IPS DF 19.7 (cell line): Measurements from ENCODE around the gene TM7SF2.

Source experiments
- DNase-seq: peaks from one replicate; pipeline ENCODE4 v3.0.0-alpha.2; 2013; ENCODE audit warnings: low read depth, low spot score

TM7SF2 gene

GRCh38 chr11:65111744-65112545, at the start of gene TM7SF2:
TM7SF2 (plus strand) TSS chr11:65111872; CDS start chr11:65112016, 144 bp downstream.
- no peak for DNase-seq

- no peak for DNase-seq
Measured at GRCh38 chr11:65063532-65063931, 48.1 kb upstream of the TM7SF2 start.

- DNase-seq, result no peak
Measured at GRCh38 chr11:65064847-65065240, 46.8 kb upstream of the TM7SF2 start.

- DNase-seq, result no peak
Measured at GRCh38 chr11:65065851-65066250, 45.8 kb upstream of the TM7SF2 start.

- DNase-seq, result no peak
Measured at GRCh38 chr11:65066315-65066714, 45.4 kb upstream of the TM7SF2 start.

- peak; percentile 38 for DNase-seq
Measured at GRCh38 chr11:65066805-65067291, 44.8 kb upstream of the TM7SF2 start.

GRCh38 chr11:65067446-65067845, 44.2 kb upstream of the TM7SF2 start:
- no peak for DNase-seq

GRCh38 chr11:65069217-65069616, 42.5 kb upstream of the TM7SF2 start:
- no peak for DNase-seq

- no peak for DNase-seq
Measured at GRCh38 chr11:65071907-65072630, 39.6 kb upstream of the TM7SF2 start.

GRCh38 chr11:65072631-65072966, 39.1 kb upstream of the TM7SF2 start:
- no peak for DNase-seq

GRCh38 chr11:65077451-65077850, 34.2 kb upstream of the TM7SF2 start:
- no peak for DNase-seq

GRCh38 chr11:65078151-65078550, 33.5 kb upstream of the TM7SF2 start:
- DNase-seq, result no peak

- DNase-seq, result no peak
Measured at GRCh38 chr11:65078786-65079342, 32.8 kb upstream of the TM7SF2 start.

- DNase-seq, result no peak
Measured at GRCh38 chr11:65083134-65083833, 28.4 kb upstream of the TM7SF2 start.

- DNase-seq, result peak; percentile 84
Measured at GRCh38 chr11:65083834-65084597, 27.7 kb upstream of the TM7SF2 start, which contains the start of the genes CDCA5 and ZFPL1. CDCA5 (minus strand) TSS chr11:65084040; CDS start chr11:65083978, 62 bp downstream. ZFPL1 (plus strand) TSS chr11:65084222; CDS start chr11:65084699, 477 bp downstream.

- DNase-seq, result no peak
Measured at GRCh38 chr11:65084598-65085375, 26.9 kb upstream of the TM7SF2 start.

- no peak for DNase-seq
Measured at GRCh38 chr11:65085446-65085845, 26.2 kb upstream of the TM7SF2 start.

GRCh38 chr11:65086809-65087208, 24.9 kb upstream of the TM7SF2 start:
- no peak for DNase-seq

GRCh38 chr11:65087216-65087615, 24.5 kb upstream of the TM7SF2 start:
- no peak for DNase-seq

- DNase-seq, result no peak
Measured at GRCh38 chr11:65087827-65088226, 23.8 kb upstream of the TM7SF2 start.
